ENCODE measurements around the gene PAM.

DNA sequence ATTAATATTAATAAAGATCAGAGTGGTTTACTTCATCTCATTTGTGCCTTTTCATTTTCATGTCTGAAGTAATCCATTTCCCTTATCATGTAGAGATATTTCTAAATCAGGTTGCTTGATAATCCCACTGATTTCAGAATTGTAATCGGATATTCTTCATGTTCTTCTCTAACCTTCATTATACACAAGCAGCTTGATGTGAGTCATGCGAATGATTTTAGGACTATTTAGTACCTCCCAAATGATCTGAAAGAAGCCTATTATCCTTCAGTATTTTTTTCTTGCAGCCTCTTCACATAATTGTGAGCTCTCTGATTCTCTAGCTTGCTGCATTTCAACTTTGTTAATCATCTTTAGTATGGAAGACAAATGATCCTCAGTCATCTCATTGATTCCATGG, 182.8 kb downstream of the PAM start:
- TF ChIP-seq, protein P1, sequence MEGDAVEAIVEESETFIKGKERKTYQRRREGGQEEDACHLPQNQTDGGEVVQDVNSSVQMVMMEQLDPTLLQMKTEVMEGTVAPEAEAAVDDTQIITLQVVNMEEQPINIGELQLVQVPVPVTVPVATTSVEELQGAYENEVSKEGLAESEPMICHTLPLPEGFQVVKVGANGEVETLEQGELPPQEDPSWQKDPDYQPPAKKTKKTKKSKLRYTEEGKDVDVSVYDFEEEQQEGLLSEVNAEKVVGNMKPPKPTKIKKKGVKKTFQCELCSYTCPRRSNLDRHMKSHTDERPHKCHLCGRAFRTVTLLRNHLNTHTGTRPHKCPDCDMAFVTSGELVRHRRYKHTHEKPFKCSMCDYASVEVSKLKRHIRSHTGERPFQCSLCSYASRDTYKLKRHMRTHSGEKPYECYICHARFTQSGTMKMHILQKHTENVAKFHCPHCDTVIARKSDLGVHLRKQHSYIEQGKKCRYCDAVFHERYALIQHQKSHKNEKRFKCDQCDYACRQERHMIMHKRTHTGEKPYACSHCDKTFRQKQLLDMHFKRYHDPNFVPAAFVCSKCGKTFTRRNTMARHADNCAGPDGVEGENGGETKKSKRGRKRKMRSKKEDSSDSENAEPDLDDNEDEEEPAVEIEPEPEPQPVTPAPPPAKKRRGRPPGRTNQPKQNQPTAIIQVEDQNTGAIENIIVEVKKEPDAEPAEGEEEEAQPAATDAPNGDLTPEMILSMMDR (IDR thresholded peaks at IDR 0.05): no peak
- TF ChIP-seq POLR2A (IDR thresholded peaks at IDR 0.05) (no peak), EP300 (IDR thresholded peaks at IDR 0.05) (no peak), POLR2AphosphoS5 (IDR thresholded peaks at IDR 0.05) (no peak)
